Epithelial cell of proximal tubule (primary cell): ENCODE data around the gene VEZF1. TPM values are rescaled to one million over a fixed set of nuclear protein-coding genes. Genes with fewer than 3 reads are reported as not detected.

Experiments used
- DNase-seq: peaks from one replicate; pipeline ENCODE4 v3.0.0-alpha.2; 2011; ENCODE audit warnings: low read depth
- H3K4me3 ChIP-seq: 2 replicates; pipeline ENCODE4 v1.5.1; 2011; ENCODE audit warnings: low read depth, mild to moderate bottlenecking, low read length
- CTCF ChIP-seq: conservative IDR thresholded peaks from 2 replicates; pipeline ENCODE4 v1.5.1; 2012; ENCODE audit warnings: low read depth, mild to moderate bottlenecking, low read length
- total RNA-seq: library from RNA; depleted of rRNA; stranded (reverse); fragments of >200 nt; gene quantifications from 2 replicates; pipeline ENCODE4 v1.2.3, GENCODE V29; 2015

VEZF1 gene
- total RNA-seq, 1 donor from 2014 or later: 54.6 TPM

GRCh38 chr17:58005031-58005727 lies 17.1 kb upstream of the VEZF1 start:
- H3K4me3 ChIP-seq: peak overlapping the region; percentile 75
- TF ChIP-seq CTCF: peak; percentile 3
- DNase-seq: no peak

- no peak for DNase-seq
- TF ChIP-seq CTCF: no peak
- peak overlapping the region; percentile 75 for H3K4me3 ChIP-seq
Measured at GRCh38 chr17:58004060-58004459, 16.0 kb upstream of the VEZF1 start.

- TF ChIP-seq CTCF: no peak
- H3K4me3 ChIP-seq: no peak overlapping the region
- DNase-seq: no peak
Measured at GRCh38 chr17:58002973-58003372, 14.9 kb upstream of the VEZF1 start.

GRCh38 chr17:58002154-58002948 lies 14.3 kb upstream of the VEZF1 start:
- no peak overlapping the region for H3K4me3 ChIP-seq
- TF ChIP-seq CTCF: no peak
- DNase-seq: no peak

- no peak for DNase-seq
- H3K4me3 ChIP-seq: no peak overlapping the region
- TF ChIP-seq CTCF: no peak
Measured at GRCh38 chr17:58001461-58002124, 13.5 kb upstream of the VEZF1 start.

- H3K4me3 ChIP-seq: no peak overlapping the region
- peak; percentile 75 for TF ChIP-seq CTCF
- DNase-seq: no peak
Measured at GRCh38 chr17:57999496-58000017, 11.5 kb upstream of the VEZF1 start.
